GM12891 (cell line): Measurements from ENCODE around the gene STON2.

Experiments
- POLR2A ChIP-seq: IDR thresholded peaks from 2 replicates; pipeline ENCODE4 v1.6.1; 2011; ENCODE audit warnings: low read depth, low read length, control low read depth
- POLR2AphosphoS5 ChIP-seq: IDR thresholded peaks from 2 replicates; pipeline ENCODE4 v1.6.1; 2011; ENCODE audit warnings: low read depth, low read length, control low read depth
- SPI1 ChIP-seq: IDR thresholded peaks from 2 replicates; pipeline ENCODE4 v1.6.1; 2011; ENCODE audit warnings: low read depth, low read length, control low read depth

DNA sequence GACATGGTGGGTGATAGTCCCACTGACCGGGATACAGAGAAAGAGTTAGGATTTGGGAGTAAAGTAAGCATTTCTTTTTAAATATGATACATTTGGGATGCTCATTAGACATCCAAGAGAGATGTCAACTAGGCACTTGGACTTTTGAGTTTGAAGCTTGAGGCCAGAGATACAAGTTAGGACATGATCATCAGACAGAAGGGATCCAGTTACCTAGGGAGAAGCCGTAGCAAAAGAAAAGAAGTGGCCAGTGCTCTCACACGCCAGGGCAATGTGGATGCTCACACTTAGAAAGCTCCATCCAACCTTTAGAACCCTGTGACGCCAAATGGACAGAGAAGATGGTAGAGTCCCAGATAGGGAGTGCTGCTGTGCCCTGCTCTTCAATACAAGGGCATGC lies 14.0 kb upstream of the STON2 start:
- TF ChIP-seq SPI1, result no peak
- TF ChIP-seq POLR2A, result no peak
- TF ChIP-seq POLR2AphosphoS5, result no peak
